H1 (cell line): Measurements from ENCODE around the gene C3. TPM values are rescaled to one million over a fixed set of nuclear protein-coding genes. Genes with fewer than 3 reads are reported as not detected.

Experiments used
- CTCF ChIA-PET: fragments of 300-600 bp; sonication (Branson Sonifier 250); formaldehyde crosslinking; loops from one replicate; lab custom pipeline; 2021; ENCODE audit not compliant: partially characterized antibody; lab: Charles Lee
- POLR2A ChIA-PET: fragments of 300-600 bp; sonication (Branson Sonifier 250); formaldehyde crosslinking; loops from one replicate; lab custom pipeline; 2021; ENCODE audit warnings: inconsistent platforms; ENCODE audit not compliant: partially characterized antibody; lab: Charles Lee
- DNase-seq, 2 experiments: peaks; one replicate each; pipeline versions ENCODE4 v3.0.0 to v3.0.0-alpha.2; 2010 to 2022; ENCODE audit warnings: low spot score in 2 of 2, low read depth in 1 of 2, mixed read lengths in 1 of 2
- FAIRE-seq: peaks from 2 replicates; lab custom pipeline; 2011; peaks lifted over from hg19 to GRCh38; lab: Jason Lieb, UNC
- H2AFZ ChIP-seq: 2 replicates; pipeline ENCODE4 v1.8.1; 2012; ENCODE audit warnings: low read length, inconsistent platforms
- H2AK5ac ChIP-seq: 2 replicates; pipeline ENCODE4 v1.6.1; 2013; ENCODE audit warnings: low read depth, low read length
- H2BK120ac ChIP-seq: replicated peaks from 2 replicates; pipeline ENCODE3; 2013; ENCODE audit warnings: low read depth, low read length, inconsistent platforms
- H2BK12ac ChIP-seq: 2 replicates; pipeline ENCODE4 v1.6.1; 2013; ENCODE audit warnings: low read depth, low read length
- H2BK15ac ChIP-seq: 2 replicates; pipeline ENCODE4 v1.6.1; 2013; ENCODE audit warnings: low read length
- H2BK20ac ChIP-seq: 2 replicates; pipeline ENCODE4 v1.6.1; 2013; ENCODE audit warnings: low read length
- H2BK5ac ChIP-seq: 2 replicates; pipeline ENCODE4 v1.6.1; 2013; ENCODE audit warnings: low read depth, low read length
- H3K14ac ChIP-seq: 2 replicates; pipeline ENCODE4 v1.6.1; 2013; ENCODE audit warnings: inconsistent platforms; ENCODE audit not compliant: insufficient read length
- H3K18ac ChIP-seq: 2 replicates; pipeline ENCODE4 v1.6.1; 2013; ENCODE audit warnings: low read length; ENCODE audit errors: extremely low read depth
- H3K23ac ChIP-seq: 2 replicates; pipeline ENCODE4 v1.6.1; 2013; ENCODE audit warnings: inconsistent platforms; ENCODE audit not compliant: insufficient read length
- H3K23me2 ChIP-seq: 2 replicates; pipeline ENCODE4 v1.6.1; 2013; ENCODE audit warnings: low read depth, low read length
- H3K27ac ChIP-seq: 2 replicates; pipeline ENCODE4 v1.6.1; 2011; ENCODE audit warnings: low read depth, low read length, inconsistent platforms
- H3K27me3 ChIP-seq, 4 experiments: replicated peaks in 1 of 4; 1 replicate in 1 of 4; 2 replicates in 3 of 4; pipeline versions ENCODE4 v1.6.1 to v1.8.1; 2011 to 2013; ENCODE audit warnings: low read length in 3 of 4, mild to moderate bottlenecking in 3 of 4, inconsistent platforms in 2 of 4, mixed read lengths in 2 of 4, moderate library complexity in 1 of 4; ENCODE audit not compliant: control insufficient read depth in 3 of 4, insufficient read depth in 3 of 4; ENCODE audit errors: extremely low read depth in 1 of 4
- H3K36me3 ChIP-seq, 4 experiments: 2 replicates each; pipeline versions ENCODE4 v1.6.1 to v1.8.1; 2011 to 2013; ENCODE audit warnings: mild to moderate bottlenecking in 4 of 4, low read length in 3 of 4, moderate library complexity in 2 of 4, control low read depth in 1 of 4, inconsistent platforms in 1 of 4; ENCODE audit not compliant: insufficient read depth in 4 of 4, control insufficient read depth in 2 of 4
- H3K4ac ChIP-seq: replicated peaks from 2 replicates; pipeline ENCODE3; 2013; ENCODE audit warnings: low read length, low read depth, mixed read lengths, inconsistent platforms; ENCODE audit not compliant: insufficient read length
- H3K4me1 ChIP-seq, 4 experiments: replicated peaks in 1 of 4; 1 replicate in 1 of 4; 2 replicates in 3 of 4; pipeline versions ENCODE4 v1.6.1 to v1.8.1; 2011 to 2013; ENCODE audit warnings: low read length in 3 of 4, inconsistent platforms in 2 of 4, mixed read lengths in 1 of 4; ENCODE audit not compliant: insufficient read depth in 4 of 4, control insufficient read depth in 3 of 4
- H3K4me2 ChIP-seq, 2 experiments: 2 replicates each; pipeline versions ENCODE4 v1.6.1 to v1.8.1; 2011 to 2013; ENCODE audit warnings: low read depth in 2 of 2, low read length in 2 of 2, control low read depth in 1 of 2, inconsistent platforms in 1 of 2, mild to moderate bottlenecking in 1 of 2; ENCODE audit not compliant: insufficient read depth in 1 of 2
- H3K4me3 ChIP-seq, 4 experiments: fragments of 200-600, 300-600 bp in 1 of 4; sonication (generic), shearing (Covaris generic), sonication (Bioruptor Twin) in 1 of 4; 2 replicates each; pipeline versions ENCODE4 v1.5.1 to v1.8.1; 2011 to 2016; ENCODE audit warnings: low read length in 4 of 4, low read depth in 3 of 4, control low read depth in 2 of 4, inconsistent platforms in 2 of 4, mild to moderate bottlenecking in 2 of 4, mixed read lengths in 1 of 4, moderate library complexity in 1 of 4; ENCODE audit not compliant: insufficient read depth in 2 of 4; ENCODE audit errors: extremely low read depth in 1 of 4
- H3K56ac ChIP-seq: replicated peaks from 2 replicates; pipeline ENCODE3; 2013; ENCODE audit warnings: low read depth, mild to moderate bottlenecking, mixed read lengths, low read length, inconsistent platforms; ENCODE audit not compliant: insufficient read length
- H3K79me1 ChIP-seq: 2 replicates; pipeline ENCODE4 v1.6.1; 2013; ENCODE audit warnings: low read depth, low read length, control low read depth
- H3K79me2 ChIP-seq, 2 experiments: 2 replicates each; pipeline versions ENCODE4 v1.6.1 to v1.8.1; 2012 to 2013; ENCODE audit warnings: low read length in 2 of 2, mild to moderate bottlenecking in 2 of 2, inconsistent platforms in 1 of 2; ENCODE audit not compliant: insufficient read depth in 2 of 2, control insufficient read depth in 1 of 2
- H3K9ac ChIP-seq, 4 experiments: replicated peaks in 1 of 4; 1 replicate in 1 of 4; 2 replicates in 3 of 4; pipeline versions ENCODE4 v1.6.1 to v1.8.1; 2011 to 2013; ENCODE audit warnings: low read depth in 3 of 4, low read length in 3 of 4, control low read depth in 2 of 4, mild to moderate bottlenecking in 2 of 4, moderate library complexity in 2 of 4, inconsistent platforms in 1 of 4; ENCODE audit errors: extremely low read depth in 1 of 4
- H3K9me3 ChIP-seq, 2 experiments: 2 replicates each; pipeline versions ENCODE4 v1.6.1 to v1.8.1; 2012 to 2013; ENCODE audit warnings: mild to moderate bottlenecking in 2 of 2, moderate library complexity in 2 of 2, control low read depth in 1 of 2, inconsistent platforms in 1 of 2, low read depth in 1 of 2, low read length in 1 of 2, mixed read lengths in 1 of 2; ENCODE audit not compliant: insufficient read depth in 2 of 2
- H4K20me1 ChIP-seq, 2 experiments: replicated peaks in 1 of 2; 2 replicates each; pipeline versions ENCODE3 to v1.8.1; 2011 to 2013; ENCODE audit warnings: inconsistent platforms in 2 of 2, low read length in 2 of 2, mild to moderate bottlenecking in 1 of 2; ENCODE audit not compliant: insufficient read depth in 2 of 2, control insufficient read depth in 1 of 2
- H4K5ac ChIP-seq: 2 replicates; pipeline ENCODE4 v1.6.1; 2013; ENCODE audit warnings: low read length, low read depth, mixed read lengths, inconsistent platforms; ENCODE audit not compliant: insufficient read length
- H4K8ac ChIP-seq: 2 replicates; pipeline ENCODE4 v1.8.0; 2013; ENCODE audit warnings: mild to moderate bottlenecking, moderate library complexity, low read length, inconsistent platforms; ENCODE audit not compliant: insufficient read depth; ENCODE audit errors: extremely low read depth
- H4K91ac ChIP-seq: replicated peaks from 2 replicates; pipeline ENCODE3; 2013; ENCODE audit warnings: low read length, mixed read lengths, inconsistent platforms; ENCODE audit not compliant: insufficient read length
- ASH2L ChIP-seq: fragments of 200-600, 300-600 bp; sonication (generic); IDR thresholded peaks from one replicate; pipeline ENCODE4 v1.7.1; 2017; ENCODE audit warnings: low read length
- BCL11A ChIP-seq, 2 experiments: IDR thresholded peaks; one replicate each; pipeline ENCODE4 v1.6.1; 2011; ENCODE audit warnings: low read depth in 2 of 2, low read length in 2 of 2, mild to moderate bottlenecking in 2 of 2
- CEBPB ChIP-seq: IDR thresholded peaks from 2 replicates; pipeline ENCODE4 v1.6.1; 2012; ENCODE audit warnings: low read depth, low read length
- CREB1 ChIP-seq: IDR thresholded peaks from 2 replicates; pipeline ENCODE4 v1.6.1; 2012; ENCODE audit warnings: inconsistent platforms
- EP300 ChIP-seq, 2 experiments: IDR thresholded peaks; 1 replicate in 1 of 2; 2 replicates in 1 of 2; pipeline ENCODE4 v1.6.1; 2011 to 2012; ENCODE audit warnings: low read depth in 2 of 2, low read length in 2 of 2, mild to moderate bottlenecking in 2 of 2, borderline replicate concordance in 1 of 2, inconsistent platforms in 1 of 2, moderate library complexity in 1 of 2
- HDAC6 ChIP-seq: IDR thresholded peaks from one replicate; pipeline ENCODE4 v1.7.1; 2012; ENCODE audit warnings: low read depth, mild to moderate bottlenecking, inconsistent platforms, low read length, moderate library complexity
- RBBP5 ChIP-seq: IDR thresholded peaks from 2 replicates; pipeline ENCODE4 v1.7.1; 2012; ENCODE audit warnings: low read depth, mild to moderate bottlenecking, inconsistent platforms, low read length, moderate library complexity, borderline replicate concordance
- RFX5 ChIP-seq: IDR thresholded peaks from 2 replicates; pipeline ENCODE4 v1.6.1; 2011; ENCODE audit warnings: low read depth, low read length, improper control_type of control experiment, borderline replicate concordance
- SP2 ChIP-seq: IDR thresholded peaks from 2 replicates; pipeline ENCODE4 v1.6.1; 2012; ENCODE audit warnings: mild to moderate bottlenecking, low read length, inconsistent platforms
- SP4 ChIP-seq: IDR thresholded peaks from 2 replicates; pipeline ENCODE4 v1.6.1; 2012; ENCODE audit warnings: low read length, inconsistent platforms
- TEAD4 ChIP-seq: IDR thresholded peaks from 2 replicates; pipeline ENCODE4 v1.6.1; 2012; ENCODE audit warnings: low read depth, low read length, inconsistent platforms, mixed read lengths
- WGBS, 2 experiments: shearing (Covaris generic) in 1 of 2; methylation state at CpG; one replicate each; pipeline versions ENCODE4 v1.1.6 to v1.1.7; 2013 to 2015; ENCODE audit warnings: low lambda C conversion rate in 2 of 2, mixed read lengths in 2 of 2, inconsistent platforms in 1 of 2, low coverage in 1 of 2, missing lambda C conversion rate in 1 of 2; ENCODE audit not compliant: insufficient replicate concordance in 2 of 2, insufficient coverage in 1 of 2, insufficient read length in 1 of 2; ENCODE audit errors: extremely low coverage in 1 of 2, missing lambda C conversion rate in 1 of 2; 5-methylcytosine and 5-hydroxymethylcytosine counted together
- polyA plus RNA-seq, 7 experiments: library from polyadenylated mRNA; depleted of rRNA in 3 of 7; stranded (reverse) in 5 of 7; unstranded in 2 of 7; fragments of >200 nt in 5 of 7; fragments of 200-250 nt in 2 of 7; gene quantifications; 1 replicate in 5 of 7; 2 replicates in 1 of 7; 4 replicates in 1 of 7; pipeline versions ENCODE4 v1.2.1 to v1.2.3, GENCODE V29; 2011 to 2013; ENCODE audit warnings: missing spikeins in 2 of 7, mixed read lengths in 2 of 7
- total RNA-seq: library from RNA; stranded (reverse); fragmentation: NEBNext Ultra II Directional; extraction: Animal tissue kit (Norgen Biotek cat#: 25700); gene quantifications from 2 replicates; pipeline ENCODE4 v1.2.1, GENCODE V29; 2021

The C3 gene
- total and polyA plus RNA-seq, 2 of the 8 experiments (the other 6 are each of a cell fraction or from before 2014, with no cell fraction given): 6.4 to 12.8 TPM

DNA sequence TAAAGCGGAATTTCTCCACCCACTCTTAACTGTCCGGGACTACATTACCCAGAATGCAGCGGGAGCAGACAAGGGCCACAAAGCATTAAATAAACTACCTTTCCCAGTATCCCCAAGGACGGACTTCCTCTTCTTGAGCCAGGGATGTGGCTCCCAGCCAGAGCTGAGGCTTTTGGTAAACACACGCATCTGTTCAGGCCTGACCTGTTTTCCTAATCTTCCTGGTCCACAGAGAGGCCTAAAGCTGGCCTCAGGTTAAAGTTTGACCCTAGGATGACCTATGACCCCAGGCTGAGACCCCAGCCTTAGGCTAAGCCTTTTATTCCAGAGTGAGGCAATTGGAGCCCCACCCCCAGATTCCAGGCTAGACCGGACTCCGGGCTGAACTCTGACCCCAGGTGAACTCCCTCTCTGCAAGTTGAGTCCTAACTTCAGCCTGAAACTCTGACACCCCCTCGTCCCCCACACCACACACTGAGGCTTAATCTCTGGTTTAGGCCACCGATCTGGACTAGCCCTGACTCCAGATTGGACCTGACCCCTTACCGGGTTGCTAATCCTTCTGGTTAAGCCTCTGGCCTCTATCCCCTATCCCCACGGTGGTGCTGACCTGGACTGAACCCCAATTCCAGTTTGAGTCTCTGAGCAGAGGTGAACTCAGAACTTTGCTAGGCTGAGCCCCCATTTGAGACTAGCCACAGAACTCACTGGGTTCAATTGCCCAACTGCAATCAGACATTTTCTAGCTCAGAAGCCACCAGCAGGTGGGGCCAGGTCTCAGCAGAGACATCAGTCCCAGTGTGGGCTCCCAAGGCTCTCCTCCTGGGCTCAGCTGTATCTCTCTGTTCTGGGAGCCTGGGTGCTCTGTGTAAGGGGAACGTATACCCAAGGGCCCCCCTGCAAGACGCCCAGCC is 17.7 kb upstream of the C3 start:
- Histone ChIP-seq H2BK120ac (no peak overlapping the region), H4K20me1 (peaks cover 0 to 3% of the 10 kb centered on the region in 2 experiments), H2BK20ac (0 out of 2 replicates have a peak overlapping the region, but pooled peaks have one; percentile 9), H3K18ac (peak overlapping the region; percentile 85), H3K4ac (peak overlapping the region; percentile 13), H3K14ac (no peak overlapping the region), H3K4me1 (peaks cover 4 to 32% (median 20%) of the 10 kb centered on the region in 4 experiments), H3K4me3 (peak overlapping the region in 1 of 4 experiments; percentile 55; a peak in 3 of 8 replicates), H3K23me2 (peaks cover 17% of the 10 kb centered on the region), H3K27me3 (no peaks in the 10 kb centered on the region), H3K4me2 (peak overlapping the region; percentile 59 to 78), H4K5ac (peak overlapping the region; percentile 37), H3K79me1 (peaks cover 5% of the 10 kb centered on the region), H3K36me3 (peaks cover 0 to 9% (median 1%) of the 10 kb centered on the region in 4 experiments; a peak in 3 of 8 replicates), H2AK5ac (no peak overlapping the region), H3K9ac (peak overlapping the region in 2 of 4 experiments; percentile 5 to 10; a peak in 1 of 7 replicates), H3K23ac (no peak overlapping the region), H4K91ac (peak overlapping the region; percentile 88), H2AFZ (peak overlapping the region; percentile 16; the same call in 1 of the 2 replicates), H2BK12ac (peak overlapping the region; percentile 91), H3K9me3 (no peaks in the 10 kb centered on the region), H2BK5ac (peak overlapping the region; percentile 69), H3K79me2 (peaks cover 0 to 13% of the 10 kb centered on the region in 2 experiments; a peak in 1 of 4 replicates), H3K27ac (peak overlapping the region; percentile 66), H2BK15ac (peak overlapping the region; percentile 65; the same call in 1 of the 2 replicates), H3K56ac (no peak overlapping the region), H4K8ac (peak overlapping the region; percentile 76)
- WGBS, 2 experiments: 25% methylated on average over 13 of the region's 13 CpGs; no CpG with 5 or more reads in 1 of the 2 experiments
- peak; percentile 99 for FAIRE-seq
- POLR2A ChIA-PET: interaction anchor here (0.6 to 9.7 kb wide), 16 partner anchors 10 to 460 kb away, joined by 3 to 110 read pairs (median 3); partner anchors contain the start of genes SH2D3A, TNFSF9 and VAV1
- peak in 1 of 2 experiments; percentile 78 for DNase-seq
- CTCF ChIA-PET: interaction anchor here (0.6 to 4.7 kb wide), 18 partner anchors 9 to 222 kb away, joined by 3 to 31 read pairs (median 4); partner anchors contain the start of genes C3 and VAV1
- TF ChIP-seq RFX5 (no peak), EP300 (IDR thresholded peaks at IDR 0.05; ENCODE audit: borderline replicate concordance in 1 of 2, low read depth in 2 of 2, low read length in 2 of 2) (no peak), SP2 (no peak), ASH2L (peak; percentile 68), RBBP5 (0 out of 2 replicates have a peak, but pooled peaks have one; percentile 49), TEAD4 (0 out of 2 replicates have a peak, but pooled peaks have one; percentile 42), BCL11A (IDR thresholded peaks at IDR 0.05; ENCODE audit: low read depth in 2 of 2, low read length in 2 of 2) (no peak), CEBPB (peak; percentile 68), CREB1 (no peak), SP4 (no peak), HDAC6 (no peak)
